ENCODE measurements around the gene SORCS2. TPM values are rescaled to one million over a fixed set of nuclear protein-coding genes. Genes with fewer than 3 reads are reported as not detected.
A peak's percentile ranks its signal among the peaks of the same experiment; 100 is the strongest.

The SORCS2 gene
- total and polyA plus RNA-seq, 2 of the 13 experiments (the other 11 are each of a cell fraction or from before 2014, with no cell fraction given), result 0.82 to 1.0 TPM

DNA sequence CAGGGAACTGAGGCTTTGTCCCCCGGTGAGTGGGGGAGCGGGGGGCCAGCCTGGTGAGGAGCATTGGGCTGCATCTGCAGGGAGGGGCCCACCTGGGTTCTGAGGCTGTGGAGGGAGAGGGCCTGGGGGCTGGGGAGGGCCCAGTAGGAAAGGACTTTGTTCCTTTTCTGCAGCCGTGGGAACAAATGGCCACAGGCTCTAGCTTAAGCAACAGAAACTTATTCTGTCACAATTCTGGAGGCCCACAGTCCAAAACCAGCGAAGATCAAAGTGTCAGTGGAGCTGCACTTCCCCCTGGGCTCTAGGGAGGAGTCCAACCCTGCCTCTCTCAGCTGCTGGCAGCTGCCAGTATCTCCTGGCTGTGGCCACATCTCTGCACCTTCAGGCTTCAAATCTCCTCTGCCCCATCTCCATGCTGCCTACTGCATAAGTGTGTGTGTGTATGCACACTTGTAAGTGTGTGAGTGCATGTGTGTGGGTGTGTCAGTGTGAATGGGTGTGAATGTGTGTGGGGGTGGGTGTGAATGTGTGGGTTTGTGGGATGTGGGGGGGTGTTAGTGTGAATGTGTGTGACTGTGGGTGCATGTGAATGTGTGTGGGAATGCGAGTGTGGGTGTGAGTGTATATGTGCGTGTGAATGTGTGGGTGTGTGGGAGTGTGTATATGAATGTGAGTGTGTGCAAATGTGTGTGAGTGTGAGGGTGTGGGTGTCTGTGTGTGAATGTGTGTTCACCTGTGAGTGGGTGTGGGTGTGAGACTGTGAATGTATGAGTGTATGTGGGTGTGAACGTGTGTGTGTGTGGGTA, 446.8 kb downstream of the SORCS2 start (continued):
- TF ChIP-seq, protein P1, sequence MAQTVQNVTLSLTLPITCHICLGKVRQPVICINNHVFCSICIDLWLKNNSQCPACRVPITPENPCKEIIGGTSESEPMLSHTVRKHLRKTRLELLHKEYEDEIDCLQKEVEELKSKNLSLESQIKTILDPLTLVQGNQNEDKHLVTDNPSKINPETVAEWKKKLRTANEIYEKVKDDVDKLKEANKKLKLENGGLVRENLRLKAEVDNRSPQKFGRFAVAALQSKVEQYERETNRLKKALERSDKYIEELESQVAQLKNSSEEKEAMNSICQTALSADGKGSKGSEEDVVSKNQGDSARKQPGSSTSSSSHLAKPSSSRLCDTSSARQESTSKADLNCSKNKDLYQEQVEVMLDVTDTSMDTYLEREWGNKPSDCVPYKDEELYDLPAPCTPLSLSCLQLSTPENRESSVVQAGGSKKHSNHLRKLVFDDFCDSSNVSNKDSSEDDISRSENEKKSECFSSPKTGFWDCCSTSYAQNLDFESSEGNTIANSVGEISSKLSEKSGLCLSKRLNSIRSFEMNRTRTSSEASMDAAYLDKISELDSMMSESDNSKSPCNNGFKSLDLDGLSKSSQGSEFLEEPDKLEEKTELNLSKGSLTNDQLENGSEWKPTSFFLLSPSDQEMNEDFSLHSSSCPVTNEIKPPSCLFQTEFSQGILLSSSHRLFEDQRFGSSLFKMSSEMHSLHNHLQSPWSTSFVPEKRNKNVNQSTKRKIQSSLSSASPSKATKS (CRISPR knock-in tag; IDR thresholded peaks at IDR 0.05), result no peak
- TF ChIP-seq U2AF2 (IDR thresholded peaks at IDR 0.05; ENCODE audit: low read depth, low read length) (no peak), GZF1 (CRISPR knock-in tag; IDR thresholded peaks at IDR 0.05) (no peak), ZNF766 (CRISPR knock-in tag; IDR thresholded peaks at IDR 0.05; ENCODE audit: borderline replicate concordance) (no peak), XBP1 (CRISPR knock-in tag; IDR thresholded peaks at IDR 0.05) (no peak), GPN1 (CRISPR knock-in tag; IDR thresholded peaks at IDR 0.05; ENCODE audit: borderline replicate concordance) (no peak), HMG20B (CRISPR knock-in tag; conservative IDR thresholded peaks at IDR 0.05) (no peak), ZSCAN29 (CRISPR knock-in tag; conservative IDR thresholded peaks at IDR 0.05) (no peak), GATA4 (IDR thresholded peaks at IDR 0.05; ENCODE audit: borderline replicate concordance, low read depth) (no peak), ZNF138 (CRISPR knock-in tag; IDR thresholded peaks at IDR 0.05; ENCODE audit: low read depth) (no peak), ZNF264 (CRISPR knock-in tag; IDR thresholded peaks at IDR 0.05) (peak; percentile 61; the same call in 1 of the 2 replicates), ZNF260 (CRISPR knock-in tag; IDR thresholded peaks at IDR 0.05; ENCODE audit: borderline replicate concordance, low read depth) (no peak)
- TF ChIP-seq, protein P2, sequence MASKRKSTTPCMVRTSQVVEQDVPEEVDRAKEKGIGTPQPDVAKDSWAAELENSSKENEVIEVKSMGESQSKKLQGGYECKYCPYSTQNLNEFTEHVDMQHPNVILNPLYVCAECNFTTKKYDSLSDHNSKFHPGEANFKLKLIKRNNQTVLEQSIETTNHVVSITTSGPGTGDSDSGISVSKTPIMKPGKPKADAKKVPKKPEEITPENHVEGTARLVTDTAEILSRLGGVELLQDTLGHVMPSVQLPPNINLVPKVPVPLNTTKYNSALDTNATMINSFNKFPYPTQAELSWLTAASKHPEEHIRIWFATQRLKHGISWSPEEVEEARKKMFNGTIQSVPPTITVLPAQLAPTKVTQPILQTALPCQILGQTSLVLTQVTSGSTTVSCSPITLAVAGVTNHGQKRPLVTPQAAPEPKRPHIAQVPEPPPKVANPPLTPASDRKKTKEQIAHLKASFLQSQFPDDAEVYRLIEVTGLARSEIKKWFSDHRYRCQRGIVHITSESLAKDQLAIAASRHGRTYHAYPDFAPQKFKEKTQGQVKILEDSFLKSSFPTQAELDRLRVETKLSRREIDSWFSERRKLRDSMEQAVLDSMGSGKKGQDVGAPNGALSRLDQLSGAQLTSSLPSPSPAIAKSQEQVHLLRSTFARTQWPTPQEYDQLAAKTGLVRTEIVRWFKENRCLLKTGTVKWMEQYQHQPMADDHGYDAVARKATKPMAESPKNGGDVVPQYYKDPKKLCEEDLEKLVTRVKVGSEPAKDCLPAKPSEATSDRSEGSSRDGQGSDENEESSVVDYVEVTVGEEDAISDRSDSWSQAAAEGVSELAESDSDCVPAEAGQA (IDR thresholded peaks at IDR 0.05; ENCODE audit: low read depth), result no peak
- TF ChIP-seq, protein P2 (CRISPR knock-in tag; IDR thresholded peaks at IDR 0.05; ENCODE audit: borderline replicate concordance), result no peak
- TF ChIP-seq, protein P3, sequence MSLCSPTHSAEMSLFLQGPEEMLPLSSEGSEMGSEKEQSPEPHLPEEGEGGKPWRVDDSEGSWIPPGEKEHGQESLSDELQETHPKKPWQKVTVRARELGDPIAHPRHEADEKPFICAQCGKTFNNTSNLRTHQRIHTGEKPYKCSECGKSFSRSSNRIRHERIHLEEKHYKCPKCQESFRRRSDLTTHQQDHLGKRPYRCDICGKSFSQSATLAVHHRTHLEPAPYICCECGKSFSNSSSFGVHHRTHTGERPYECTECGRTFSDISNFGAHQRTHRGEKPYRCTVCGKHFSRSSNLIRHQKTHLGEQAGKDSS (CRISPR knock-in tag; IDR thresholded peaks at IDR 0.05; ENCODE audit: borderline replicate concordance, low read depth), result no peak
- TF ChIP-seq, protein P4, sequence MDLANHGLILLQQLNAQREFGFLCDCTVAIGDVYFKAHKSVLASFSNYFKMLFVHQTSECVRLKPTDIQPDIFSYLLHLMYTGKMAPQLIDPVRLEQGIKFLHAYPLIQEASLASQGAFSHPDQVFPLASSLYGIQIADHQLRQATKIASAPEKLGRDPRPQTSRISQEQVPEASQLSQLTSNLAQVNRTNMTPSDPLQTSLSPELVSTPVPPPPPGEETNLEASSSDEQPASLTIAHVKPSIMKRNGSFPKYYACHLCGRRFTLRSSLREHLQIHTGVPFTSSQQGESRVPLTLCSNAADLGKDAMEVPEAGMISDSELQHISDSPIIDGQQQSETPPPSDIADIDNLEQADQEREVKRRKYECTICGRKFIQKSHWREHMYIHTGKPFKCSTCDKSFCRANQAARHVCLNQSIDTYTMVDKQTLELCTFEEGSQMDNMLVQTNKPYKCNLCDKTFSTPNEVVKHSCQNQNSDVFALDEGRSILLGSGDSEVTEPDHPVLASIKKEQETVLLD (CRISPR knock-in tag; IDR thresholded peaks at IDR 0.05; ENCODE audit: low read depth), result no peak
- TF ChIP-seq, protein P5, sequence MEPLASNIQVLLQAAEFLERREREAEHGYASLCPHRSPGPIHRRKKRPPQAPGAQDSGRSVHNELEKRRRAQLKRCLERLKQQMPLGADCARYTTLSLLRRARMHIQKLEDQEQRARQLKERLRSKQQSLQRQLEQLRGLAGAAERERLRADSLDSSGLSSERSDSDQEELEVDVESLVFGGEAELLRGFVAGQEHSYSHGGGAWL (CRISPR knock-in tag; IDR thresholded peaks at IDR 0.05), result no peak
